COR-L47 (cell line): Measurements from ENCODE around the gene VWA5B1.
A peak's percentile ranks its signal among the peaks of the same experiment; 100 is the strongest.
"Not testable (repeated sequence)": the region's sequence is repeated elsewhere in the genome, so short reads cannot be mapped to it uniquely, and the experiment has no call there.

ENCODE experiments used
- DNase-seq: peaks from one replicate; lab custom pipeline; 2025; lab: John Stamatoyannopoulos, UW

VWA5B1 gene, protein sequence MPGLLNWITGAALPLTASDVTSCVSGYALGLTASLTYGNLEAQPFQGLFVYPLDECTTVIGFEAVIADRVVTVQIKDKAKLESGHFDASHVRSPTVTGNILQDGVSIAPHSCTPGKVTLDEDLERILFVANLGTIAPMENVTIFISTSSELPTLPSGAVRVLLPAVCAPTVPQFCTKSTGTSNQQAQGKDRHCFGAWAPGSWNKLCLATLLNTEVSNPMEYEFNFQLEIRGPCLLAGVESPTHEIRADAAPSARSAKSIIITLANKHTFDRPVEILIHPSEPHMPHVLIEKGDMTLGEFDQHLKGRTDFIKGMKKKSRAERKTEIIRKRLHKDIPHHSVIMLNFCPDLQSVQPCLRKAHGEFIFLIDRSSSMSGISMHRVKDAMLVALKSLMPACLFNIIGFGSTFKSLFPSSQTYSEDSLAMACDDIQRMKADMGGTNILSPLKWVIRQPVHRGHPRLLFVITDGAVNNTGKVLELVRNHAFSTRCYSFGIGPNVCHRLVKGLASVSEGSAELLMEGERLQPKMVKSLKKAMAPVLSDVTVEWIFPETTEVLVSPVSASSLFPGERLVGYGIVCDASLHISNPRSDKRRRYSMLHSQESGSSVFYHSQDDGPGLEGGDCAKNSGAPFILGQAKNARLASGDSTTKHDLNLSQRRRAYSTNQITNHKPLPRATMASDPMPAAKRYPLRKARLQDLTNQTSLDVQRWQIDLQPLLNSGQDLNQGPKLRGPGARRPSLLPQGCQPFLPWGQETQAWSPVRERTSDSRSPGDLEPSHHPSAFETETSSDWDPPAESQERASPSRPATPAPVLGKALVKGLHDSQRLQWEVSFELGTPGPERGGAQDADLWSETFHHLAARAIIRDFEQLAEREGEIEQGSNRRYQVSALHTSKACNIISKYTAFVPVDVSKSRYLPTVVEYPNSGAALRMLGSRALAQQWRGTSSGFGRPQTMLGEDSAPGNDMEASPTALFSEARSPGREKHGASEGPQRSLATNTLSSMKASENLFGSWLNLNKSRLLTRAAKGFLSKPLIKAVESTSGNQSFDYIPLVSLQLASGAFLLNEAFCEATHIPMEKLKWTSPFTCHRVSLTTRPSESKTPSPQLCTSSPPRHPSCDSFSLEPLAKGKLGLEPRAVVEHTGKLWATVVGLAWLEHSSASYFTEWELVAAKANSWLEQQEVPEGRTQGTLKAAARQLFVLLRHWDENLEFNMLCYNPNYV

DNA sequence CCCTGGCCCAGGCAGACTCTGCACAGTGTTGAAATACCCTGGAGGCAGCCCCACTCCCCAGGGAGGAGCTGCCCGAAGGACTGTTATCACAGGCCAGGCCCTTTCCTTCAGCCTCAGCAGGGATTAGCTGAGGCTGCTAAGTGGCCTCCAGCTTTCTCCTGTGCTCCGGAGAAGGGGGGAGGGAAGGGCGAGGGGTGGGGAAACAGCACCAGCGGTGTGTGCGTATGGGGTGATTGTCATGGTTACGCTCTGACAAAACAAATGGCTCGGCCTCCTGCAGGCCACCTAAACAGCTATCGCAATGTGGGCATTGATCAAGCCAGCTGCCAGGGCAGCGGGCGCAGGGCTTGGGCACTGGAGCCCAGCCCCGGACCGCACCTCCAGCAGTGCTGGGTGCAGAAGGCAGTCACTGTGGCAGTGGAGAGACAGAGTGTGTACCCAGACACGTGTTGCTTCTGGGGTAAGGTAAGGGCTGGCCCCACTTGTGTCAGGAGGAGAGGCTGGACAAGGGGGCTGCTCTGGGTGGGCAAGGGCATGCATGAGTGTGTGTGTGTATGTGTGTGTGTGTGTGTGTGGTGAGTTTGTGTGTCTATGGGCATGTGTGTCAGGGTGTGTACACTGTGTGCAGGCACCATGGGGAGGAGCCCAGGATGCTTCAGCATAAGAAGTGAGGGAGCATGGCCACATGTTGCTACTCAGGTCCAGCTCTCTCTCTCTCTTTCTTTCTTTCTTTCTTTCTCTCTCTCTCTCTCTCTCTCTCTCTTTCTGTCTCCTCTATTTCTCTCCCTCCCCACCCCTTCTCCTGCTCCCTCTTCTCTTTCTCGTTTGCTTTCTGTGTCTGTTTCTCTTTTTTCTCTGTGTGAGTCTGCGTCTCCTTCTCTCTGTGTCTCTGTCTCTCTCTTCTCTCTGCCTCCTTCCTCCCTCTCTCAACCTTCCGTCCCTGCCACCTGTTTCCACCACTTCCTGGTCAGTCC, at the start of gene VWA5B1:
TSS of gene VWA5B1 (plus strand) at position 252 of the 974 bp plus-strand sequence. CDS start 19,727 bp downstream, outside the sequence.
- DNase-seq: peak; percentile 89

DNA sequence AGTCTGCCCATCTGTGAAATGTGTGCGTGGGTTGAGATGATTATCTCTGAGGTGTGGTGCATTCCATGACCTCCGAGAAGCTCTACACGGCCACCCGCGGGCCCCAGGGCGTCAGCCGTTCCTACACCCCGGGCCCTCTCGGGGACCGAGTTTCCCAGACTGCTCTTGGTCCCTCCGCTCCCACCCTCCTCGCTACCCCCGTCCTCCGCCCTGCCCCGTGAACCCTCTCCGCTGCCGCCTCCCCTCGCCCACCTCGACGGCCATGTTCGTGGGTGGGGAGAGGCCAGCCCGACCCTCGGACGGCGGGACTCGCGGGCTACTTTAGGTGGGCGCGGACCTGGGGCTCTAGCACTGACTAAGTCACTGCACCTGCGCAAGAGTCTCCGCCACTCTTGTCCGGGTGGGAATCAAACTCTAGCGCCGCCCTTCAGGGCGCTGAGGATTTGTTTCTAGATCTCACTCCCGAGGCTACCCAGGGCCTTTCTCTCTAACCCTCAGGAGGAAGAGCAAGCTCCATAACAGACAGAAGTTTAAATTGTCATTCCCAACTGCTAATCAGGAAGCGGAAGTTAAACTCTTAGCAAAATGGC, 47.7 kb upstream of the VWA5B1 start:
- DNase-seq: no peak

GRCh38 chr1:20248971-20249612, 41.6 kb upstream of the VWA5B1 start:
- DNase-seq: no peak

DNA sequence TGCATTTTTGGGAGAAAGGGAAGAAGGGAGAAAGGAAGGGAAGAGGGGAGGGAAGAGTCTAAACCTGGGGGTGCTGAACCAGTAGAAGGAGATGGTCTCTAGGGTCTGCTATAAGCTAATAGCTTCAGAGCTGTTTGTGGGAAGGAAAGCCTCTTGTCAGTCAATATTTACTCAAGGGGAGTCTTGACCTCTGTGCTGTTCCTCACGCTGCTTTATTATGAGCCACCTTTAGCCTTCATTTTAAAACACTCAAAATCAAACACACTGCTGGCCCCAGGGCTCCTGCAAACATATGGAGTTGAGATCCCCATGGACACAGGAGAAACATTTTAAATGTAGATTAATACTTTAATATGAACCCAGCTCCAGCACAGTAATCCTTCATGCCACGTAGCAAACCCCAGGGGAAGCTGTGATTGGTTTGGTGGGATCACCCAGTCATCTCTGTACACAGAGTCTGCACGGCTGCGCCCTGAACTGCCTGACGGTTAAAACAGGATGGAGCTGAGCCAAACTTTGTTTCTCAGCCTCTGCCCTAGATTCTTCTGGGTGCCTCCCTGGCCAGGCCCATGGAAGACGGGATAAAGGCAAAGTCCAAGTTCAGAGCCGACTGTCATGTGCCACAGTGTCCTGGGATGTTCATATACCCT, 40.2 kb upstream of the VWA5B1 start:
- peak; percentile 36 for DNase-seq

DNA sequence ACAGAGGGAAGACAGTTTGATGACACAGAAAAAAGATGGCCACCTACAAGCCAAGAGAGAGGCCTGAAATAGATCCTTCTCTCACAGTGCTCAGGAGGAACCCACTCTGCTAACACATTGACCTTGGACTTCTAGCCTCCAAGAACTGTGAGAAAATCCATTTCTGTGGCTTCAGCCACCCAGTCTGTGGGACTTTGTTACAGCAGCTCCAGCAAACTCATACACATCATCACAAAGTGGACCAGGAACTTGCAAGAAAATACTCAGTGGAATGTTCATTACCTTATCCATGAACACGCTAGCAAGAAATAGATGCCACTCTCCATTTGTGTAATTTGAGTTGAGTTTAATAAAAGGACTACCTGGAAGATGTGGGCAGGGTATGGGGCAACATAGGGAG, 38.1 kb upstream of the VWA5B1 start:
- no peak for DNase-seq

GRCh38 chr1:20255666-20256065, 35.0 kb upstream of the VWA5B1 start:
- DNase-seq: no peak

DNA sequence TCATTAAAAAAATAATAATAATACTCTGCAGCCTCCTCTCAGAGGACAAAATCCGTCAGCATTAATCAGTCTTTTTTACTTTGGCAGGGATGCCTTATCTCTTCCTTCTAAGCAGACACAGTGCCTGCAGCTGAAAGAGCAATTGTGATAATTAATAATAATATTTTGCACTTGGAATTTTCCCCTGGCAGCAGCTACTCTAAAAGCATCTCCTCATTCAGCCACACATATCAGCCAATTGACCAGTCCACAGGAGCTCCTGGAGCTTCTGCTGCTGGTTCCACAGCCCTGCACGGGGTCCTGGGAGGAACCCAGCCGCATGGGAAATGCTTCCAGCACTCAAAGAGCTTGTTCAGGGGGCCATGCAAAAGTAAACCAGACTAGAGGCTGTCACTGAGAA, 31.0 kb upstream of the VWA5B1 start:
- DNase-seq: no peak

GRCh38 chr1:20261095-20261494, 29.6 kb upstream of the VWA5B1 start:
- no peak for DNase-seq

DNA sequence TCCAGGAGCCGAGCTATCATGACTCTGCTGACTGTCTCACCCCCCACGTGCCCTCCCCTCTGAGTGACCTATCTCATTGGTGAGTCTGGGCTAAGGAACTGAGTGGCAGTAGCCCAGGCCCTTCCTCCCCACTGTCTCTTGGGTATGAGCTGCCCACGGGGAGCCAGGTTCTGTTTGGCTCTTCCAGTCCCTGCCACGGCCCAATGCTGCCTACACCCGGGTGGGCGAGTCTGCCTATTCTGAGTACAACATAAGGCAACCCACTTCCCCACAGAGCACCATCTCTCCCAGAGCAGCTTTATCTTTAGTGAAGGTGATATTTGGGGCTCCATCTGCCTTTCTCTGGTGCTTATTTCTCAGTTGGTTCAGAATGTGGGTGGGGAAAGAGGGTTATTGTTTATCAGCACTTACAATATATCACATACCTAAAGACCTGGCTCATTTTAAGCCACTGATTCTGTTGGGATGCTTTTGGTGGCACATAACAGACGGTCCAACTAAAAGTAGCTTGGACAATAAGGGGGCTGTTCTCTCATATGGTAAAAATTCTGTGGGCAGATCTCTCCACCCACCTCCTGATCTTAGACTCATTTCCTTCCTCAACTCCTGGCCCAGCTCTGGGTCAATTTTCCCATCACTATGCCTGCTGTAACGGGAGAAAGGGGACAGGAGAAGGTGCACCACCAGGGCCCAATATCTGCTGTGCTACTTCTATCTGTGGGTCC, 27.7 kb upstream of the VWA5B1 start:
- no peak for DNase-seq

GRCh38 chr1:20265250-20265649, 25.4 kb upstream of the VWA5B1 start:
- DNase-seq: no peak

- DNase-seq: no peak
These were observed 24.5 kb upstream of the VWA5B1 start for GRCh38 chr1:20266141-20266540.

DNA sequence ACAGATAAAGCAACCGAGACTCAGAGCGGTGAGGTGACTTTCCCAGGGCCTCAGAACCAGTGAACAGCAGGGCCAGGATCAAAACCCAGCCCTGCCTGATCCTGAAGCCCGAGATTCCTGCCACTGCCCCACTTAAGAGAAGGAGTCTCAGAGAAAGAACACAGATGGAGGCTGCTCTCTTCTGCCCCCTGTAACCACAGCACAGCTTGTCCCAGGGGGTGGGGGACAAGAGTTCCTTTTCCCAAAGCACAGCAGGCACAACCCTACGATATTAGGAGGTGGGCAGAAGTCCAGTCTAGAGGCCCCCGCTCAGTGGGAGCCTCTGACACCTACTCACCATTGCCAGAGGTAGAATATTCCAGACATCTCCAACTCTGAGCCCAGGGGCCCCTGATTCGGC, 24.0 kb upstream of the VWA5B1 start:
- DNase-seq: no peak

GRCh38 chr1:20271498-20272400, 18.9 kb upstream of the VWA5B1 start:
- DNase-seq: no peak

GRCh38 chr1:20273716-20274115, 17.0 kb upstream of the VWA5B1 start:
- DNase-seq: not testable (repeated sequence)

GRCh38 chr1:20275319-20275925, 15.3 kb upstream of the VWA5B1 start:
- DNase-seq: no peak

- DNase-seq: no peak
These were observed 14.1 kb upstream of the VWA5B1 start for GRCh38 chr1:20276485-20277159.

GRCh38 chr1:20278692-20279130, 12.0 kb upstream of the VWA5B1 start:
- no peak for DNase-seq
